ENCODE results near the gene ASXL1. TPM values are rescaled to one million over a fixed set of nuclear protein-coding genes. Genes with fewer than 3 reads are reported as not detected.

The ASXL1 gene
- total RNA-seq (2022; extraction: Qiagen RNA extraction): 25.8 to 34.6 TPM (median 32.2 TPM) in 5 replicates

DNA sequence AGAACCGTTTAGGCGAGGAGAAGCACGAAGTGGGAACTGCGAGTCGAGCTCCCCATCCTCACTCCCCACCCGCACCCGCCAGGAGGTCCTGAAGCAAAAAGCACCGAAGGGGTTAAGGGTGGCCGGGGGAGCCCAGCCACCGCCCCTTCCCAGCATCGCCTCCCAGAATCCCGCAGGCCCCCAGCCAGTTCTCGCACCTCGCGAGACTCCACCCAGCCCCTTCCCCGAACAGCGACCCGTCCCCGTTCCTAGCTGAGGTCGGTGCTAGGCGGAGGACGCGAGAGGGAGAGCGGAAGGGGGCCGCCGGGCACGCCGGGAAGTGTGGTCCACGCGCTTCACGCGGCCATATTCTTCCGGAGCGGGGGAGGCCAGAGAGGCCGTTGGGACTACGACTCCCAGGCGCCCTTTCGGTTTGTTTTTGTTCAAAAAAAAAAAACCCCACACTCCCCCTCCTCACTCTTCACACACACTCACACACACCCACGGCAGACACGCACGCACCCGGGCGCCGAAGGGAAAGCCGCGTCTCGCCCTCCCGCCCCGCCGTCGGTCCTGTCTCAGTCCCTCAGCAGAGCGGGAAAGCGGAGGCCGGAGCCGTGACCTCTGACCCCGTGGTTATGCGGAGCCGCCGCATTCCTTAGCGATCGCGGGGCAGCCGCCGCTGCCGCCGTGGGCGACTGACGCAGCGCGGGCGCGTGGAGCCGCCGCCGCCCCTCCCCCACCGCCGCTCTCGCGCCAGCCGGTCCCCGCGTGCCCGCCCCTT, at the start of gene ASXL1:
ASXL1 (plus strand) TSS at position 463 of the 763 bp plus-strand sequence. CDS start 445 bp downstream, outside the sequence.

Other genes with a start within 250 kb of the ASXL1 start
- 30.5 to 41.7 TPM (median 40.4 TPM) in 5 replicates for gene TM9SF4, start 248.6 kb upstream of the ASXL1 start, total RNA-seq (2022; extraction: Qiagen RNA extraction)
- gene PLAGL2, start 150.6 kb upstream of the ASXL1 start, total RNA-seq (2022; extraction: Qiagen RNA extraction): 17.2 to 22.5 TPM (median 19.9 TPM) in 5 replicates
- 36.8 to 49.2 TPM (median 47.0 TPM) in 5 replicates for gene POFUT1, start 150.5 kb upstream of the ASXL1 start, total RNA-seq (2022; extraction: Qiagen RNA extraction)
- gene KIF3B, start 80.7 kb upstream of the ASXL1 start, total RNA-seq (2022; extraction: Qiagen RNA extraction): 22.7 to 28.8 TPM (median 27.2 TPM) in 5 replicates
- gene NOL4L, start 227.0 kb downstream of the ASXL1 start, total RNA-seq (2022; extraction: Qiagen RNA extraction): 9.8 to 14.0 TPM (median 11.9 TPM) in 5 replicates

Measured in A549 treated with dexamethasone at 1 μM for 4 hours (cell line).